SK-N-SH treated with all-trans-retinoic acid at 6 μM for 48 hours (cell line): ENCODE measurements around the gene RALGAPA1.
A peak's percentile ranks its signal among the peaks of the same experiment; 100 is the strongest.

Source experiments
- ARNTL ChIP-seq: fragments of 450-650 bp; formaldehyde crosslinking; IDR thresholded peaks from 2 replicates; pipeline ENCODE4 v1.5.0; 2020; ENCODE audit warnings: low read depth, mild to moderate bottlenecking, moderate library complexity, borderline replicate concordance
- CREB5 ChIP-seq: fragments of 250-450 bp; sonication (Bioruptor Pico); IDR thresholded peaks from 2 replicates; pipeline ENCODE4 v1.5.1; 2020; ENCODE audit warnings: low read depth, mild to moderate bottlenecking, moderate library complexity
- CSRNP3 ChIP-seq: fragments of 250-450 bp; sonication (Bioruptor Pico); IDR thresholded peaks from 2 replicates; pipeline ENCODE4 v1.5.1; 2021; ENCODE audit warnings: mild to moderate bottlenecking, moderate library complexity
- PATZ1 ChIP-seq: fragments of 250-450 bp; sonication (Bioruptor Pico); IDR thresholded peaks from 2 replicates; pipeline ENCODE4 v1.8.0; 2020; ENCODE audit warnings: mild to moderate bottlenecking, moderate library complexity, borderline replicate concordance
- POU6F1 ChIP-seq: fragments of 250-450 bp; sonication (Bioruptor Pico); IDR thresholded peaks from 2 replicates; pipeline ENCODE4 v1.8.0; 2021; ENCODE audit warnings: low read depth, mild to moderate bottlenecking, moderate library complexity, borderline replicate concordance
- PPARA ChIP-seq: fragments of 250-450 bp; sonication (Bioruptor Pico); IDR thresholded peaks from 2 replicates; pipeline ENCODE4 v1.5.0; 2020; ENCODE audit warnings: mild to moderate bottlenecking, borderline replicate concordance
- TSHZ2 ChIP-seq: fragments of 250-450 bp; sonication (Bioruptor Pico); IDR thresholded peaks from 2 replicates; pipeline ENCODE4 v1.5.0; 2020; ENCODE audit warnings: mild to moderate bottlenecking, moderate library complexity
- ZFP3 ChIP-seq: fragments of 250-450 bp; sonication (Bioruptor Pico); IDR thresholded peaks from 2 replicates; pipeline ENCODE4 v1.5.0; 2020; ENCODE audit warnings: mild to moderate bottlenecking, moderate library complexity
- ZFP30 ChIP-seq: fragments of 450-650 bp; formaldehyde crosslinking; IDR thresholded peaks from 2 replicates; pipeline ENCODE4 v1.5.0; 2022; ENCODE audit warnings: mild to moderate bottlenecking, moderate library complexity
- ZNF565 ChIP-seq: fragments of 450-650 bp; formaldehyde crosslinking; conservative IDR thresholded peaks from 2 replicates; pipeline ENCODE4 v1.5.0; 2020; ENCODE audit warnings: low read depth, mild to moderate bottlenecking, moderate library complexity
- ZNF70 ChIP-seq: fragments of 450-650 bp; formaldehyde crosslinking; IDR thresholded peaks from 2 replicates; pipeline ENCODE4 v1.5.0; 2020; ENCODE audit warnings: mild to moderate bottlenecking, moderate library complexity
- ZNF8 ChIP-seq: fragments of 450-650 bp; formaldehyde crosslinking; IDR thresholded peaks from 2 replicates; pipeline ENCODE4 v1.5.0; 2020; ENCODE audit warnings: mild to moderate bottlenecking, moderate library complexity

- peak; percentile 88; the same call in 1 of the 2 replicates for TF ChIP-seq TSHZ2 (CRISPR knock-in tag)
- no peak for TF ChIP-seq PPARA (CRISPR knock-in tag)
- no peak for TF ChIP-seq POU6F1 (CRISPR knock-in tag)
- TF ChIP-seq ZFP30: no peak
- no peak for TF ChIP-seq ARNTL (CRISPR knock-in tag)
- TF ChIP-seq ZFP3: no peak
- TF ChIP-seq CREB5 (CRISPR knock-in tag): peak; percentile 28; the same call in 1 of the 2 replicates
- no peak for TF ChIP-seq PATZ1 (CRISPR knock-in tag)
- no peak for TF ChIP-seq ZNF8 (CRISPR knock-in tag)
- TF ChIP-seq CSRNP3 (CRISPR knock-in tag): peak; percentile 89; the same call in 1 of the 2 replicates
- 0 out of 2 replicates have a peak, but pooled peaks have one; percentile 53 for TF ChIP-seq ZNF565
- TF ChIP-seq ZNF70 (CRISPR knock-in tag): no peak; the same call in 1 of the 2 replicates
These were observed 251.8 kb downstream of the RALGAPA1 start for GRCh38 chr14:35557221-35557747.
